GM03348 (cell line): ENCODE results near the gene ACP2.

Experiments
- DNase-seq: peaks from one replicate; pipeline ENCODE4 v3.0.0; 2012; ENCODE audit warnings: low spot score

The ACP2 gene

DNA sequence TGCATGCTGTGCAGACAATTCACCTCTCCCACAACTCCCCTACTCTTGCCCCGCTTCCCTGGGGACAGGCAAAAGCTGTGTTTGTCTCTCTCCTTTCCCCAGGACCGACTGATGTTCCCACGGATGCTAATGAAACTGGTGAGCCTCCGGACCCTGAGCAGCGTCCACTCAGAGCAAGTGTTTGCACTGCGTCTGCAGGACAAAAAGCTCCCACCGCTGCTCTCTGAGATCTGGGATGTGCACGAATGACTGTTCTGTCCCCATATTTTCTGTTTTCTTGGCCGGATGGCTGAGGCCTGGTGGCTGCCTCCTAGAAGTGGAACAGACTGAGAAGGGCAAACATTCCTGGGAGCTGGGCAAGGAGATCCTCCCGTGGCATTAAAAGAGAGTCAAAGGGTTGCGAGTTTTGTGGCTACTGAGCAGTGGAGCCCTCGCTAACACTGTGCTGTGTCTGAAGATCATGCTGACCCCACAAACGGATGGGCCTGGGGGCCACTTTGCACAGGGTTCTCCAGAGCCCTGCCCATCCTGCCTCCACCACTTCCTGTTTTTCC, 19.9 kb upstream of the ACP2 start:
- DNase-seq, result no peak

DNA sequence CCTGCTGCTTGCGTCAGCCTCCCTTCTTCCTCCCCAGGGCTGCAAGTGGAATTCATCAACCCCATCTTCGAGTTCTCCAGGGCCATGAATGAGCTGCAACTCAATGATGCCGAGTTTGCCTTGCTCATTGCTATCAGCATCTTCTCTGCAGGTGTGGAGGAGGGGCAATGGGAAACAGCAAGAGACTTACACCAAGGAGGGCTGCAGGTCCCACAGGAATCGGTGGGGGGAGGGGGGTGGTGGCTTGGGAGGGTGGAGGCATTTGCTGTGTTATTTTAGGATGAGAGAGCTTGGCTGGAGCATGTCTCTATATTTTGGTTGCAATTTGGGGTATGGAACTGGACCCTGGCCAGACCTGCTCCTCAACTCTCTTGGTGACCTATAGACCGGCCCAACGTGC, 19.3 kb upstream of the ACP2 start:
- no peak for DNase-seq

DNA sequence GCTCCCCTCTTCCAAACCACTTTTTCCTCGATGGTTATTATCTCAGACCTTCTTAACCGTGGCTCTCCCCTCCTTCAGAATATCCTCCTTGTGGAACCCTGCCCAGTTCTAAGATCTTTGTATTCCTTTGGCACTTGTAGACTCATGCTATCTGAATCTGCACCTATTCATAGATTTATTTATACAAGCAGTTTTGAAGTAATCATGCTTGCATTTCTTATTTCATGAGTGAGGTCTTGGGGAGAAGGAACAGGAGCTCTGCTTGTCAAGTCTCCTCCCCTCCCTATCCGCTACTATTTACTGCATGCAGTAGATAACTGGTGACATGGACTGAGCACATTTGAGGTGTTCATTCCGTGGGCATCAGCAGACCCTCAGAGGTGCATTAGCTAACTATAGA, 15.9 kb upstream of the ACP2 start:
- DNase-seq, result no peak

DNA sequence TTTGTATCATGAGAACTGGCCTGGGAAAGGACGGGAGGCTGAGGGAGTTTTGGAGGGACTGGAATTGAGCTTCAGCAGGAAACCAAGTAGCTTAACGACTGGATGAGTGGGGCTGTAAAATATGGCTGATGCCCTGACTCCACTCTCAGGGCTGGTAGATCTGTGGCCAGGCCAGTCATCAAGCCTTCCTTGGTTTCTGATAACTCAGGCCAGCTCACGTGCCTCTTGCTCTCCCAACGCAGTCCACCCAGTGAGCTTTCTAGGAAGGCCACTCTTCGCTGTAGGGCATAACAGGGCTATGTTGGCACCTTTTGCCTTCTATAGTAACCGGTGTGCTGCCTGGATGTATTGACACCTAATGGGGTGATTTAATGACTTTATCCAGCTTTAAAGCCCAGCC, 15.5 kb upstream of the ACP2 start:
- no peak for DNase-seq

DNA sequence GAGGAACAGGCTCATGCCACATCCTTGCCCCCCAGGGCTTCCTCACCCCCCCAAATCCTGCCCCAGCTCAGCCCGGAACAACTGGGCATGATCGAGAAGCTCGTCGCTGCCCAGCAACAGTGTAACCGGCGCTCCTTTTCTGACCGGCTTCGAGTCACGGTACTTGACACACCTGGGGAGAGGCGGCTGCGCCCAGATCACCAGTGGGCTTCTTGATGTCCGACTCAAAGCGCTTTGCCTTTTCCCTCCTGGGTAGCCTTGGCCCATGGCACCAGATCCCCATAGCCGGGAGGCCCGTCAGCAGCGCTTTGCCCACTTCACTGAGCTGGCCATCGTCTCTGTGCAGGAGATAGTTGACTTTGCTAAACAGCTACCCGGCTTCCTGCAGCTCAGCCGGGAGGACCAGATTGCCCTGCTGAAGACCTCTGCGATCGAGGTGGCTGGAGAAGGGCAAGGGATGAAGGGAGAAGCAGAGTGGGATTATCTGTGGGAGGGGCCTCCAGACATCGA, 12.7 kb upstream of the ACP2 start:
- no peak for DNase-seq

DNA sequence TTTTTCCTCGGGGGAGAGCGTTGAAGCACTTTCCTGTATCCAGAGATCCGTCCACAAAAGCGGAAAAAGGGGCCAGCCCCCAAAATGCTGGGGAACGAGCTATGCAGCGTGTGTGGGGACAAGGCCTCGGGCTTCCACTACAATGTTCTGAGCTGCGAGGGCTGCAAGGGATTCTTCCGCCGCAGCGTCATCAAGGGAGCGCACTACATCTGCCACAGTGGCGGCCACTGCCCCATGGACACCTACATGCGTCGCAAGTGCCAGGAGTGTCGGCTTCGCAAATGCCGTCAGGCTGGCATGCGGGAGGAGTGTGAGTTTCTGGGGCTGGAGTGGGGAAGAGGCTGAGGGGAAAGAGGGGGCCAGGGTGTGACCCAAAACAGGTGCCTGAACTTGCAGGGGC, 11.8 kb upstream of the ACP2 start:
- DNase-seq, result no peak

DNA sequence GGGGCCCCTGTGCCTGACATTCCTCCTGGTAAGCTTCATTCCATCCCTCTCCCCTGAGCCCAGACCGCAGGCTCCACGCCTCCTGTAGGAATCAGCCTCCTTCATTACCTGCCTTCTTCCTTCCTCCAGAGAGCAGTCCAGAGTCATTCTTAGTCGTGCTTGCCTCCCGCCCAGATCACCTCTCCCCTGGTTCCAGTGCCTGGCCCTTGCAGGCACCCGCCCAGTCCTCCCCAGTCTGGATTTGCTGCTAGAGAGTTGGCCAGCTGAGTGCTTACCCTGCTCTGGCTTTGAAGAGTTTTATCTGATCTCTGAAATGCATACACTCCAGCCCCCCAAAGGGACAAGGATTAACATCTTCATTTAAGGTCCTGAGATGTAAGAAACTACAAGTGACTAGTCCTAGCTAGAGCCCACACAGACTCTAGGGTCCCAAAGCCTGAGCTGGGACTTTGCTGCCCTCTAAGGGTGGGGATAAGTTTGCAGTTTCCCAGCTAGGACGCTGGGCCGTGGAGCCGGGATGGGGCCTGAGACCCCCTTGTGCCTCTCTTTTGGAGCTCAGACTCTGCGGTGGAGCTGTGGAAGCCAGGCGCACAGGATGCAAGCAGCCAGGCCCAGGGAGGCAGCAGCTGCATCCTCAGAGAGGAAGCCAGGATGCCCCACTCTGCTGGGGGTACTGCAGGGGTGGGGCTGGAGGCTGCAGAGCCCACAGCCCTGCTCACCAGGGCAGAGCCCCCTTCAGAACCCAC, 10.8 kb upstream of the ACP2 start:
- DNase-seq, result peak; percentile 63

DNA sequence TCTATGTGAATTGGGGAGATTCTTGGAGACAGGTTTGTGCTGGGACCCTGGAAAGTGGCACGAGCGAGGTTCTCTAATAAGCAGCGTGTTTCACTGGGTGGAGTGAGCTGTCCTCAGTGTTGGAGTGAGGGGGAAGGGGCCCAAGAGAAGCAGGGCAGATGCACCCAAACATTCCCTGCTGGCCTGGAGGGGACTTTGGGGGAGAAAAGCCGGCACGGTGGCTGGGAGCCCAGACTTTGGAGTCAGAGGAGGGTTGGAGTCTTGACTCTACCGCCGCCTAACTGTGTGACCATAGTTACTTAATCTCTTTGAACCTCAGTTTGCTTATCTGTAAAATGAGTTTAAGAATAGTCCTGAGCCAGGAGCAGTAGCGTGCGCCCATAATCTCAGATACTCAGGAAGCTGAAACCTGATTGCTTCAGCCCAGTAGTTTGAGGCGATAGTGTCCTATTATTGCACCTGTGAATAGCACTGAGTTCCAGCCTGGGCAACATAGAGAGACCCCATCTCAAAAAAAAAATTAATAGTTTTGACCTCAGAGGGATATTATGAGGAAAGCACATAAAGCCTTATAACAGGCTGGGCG, 9.8 kb upstream of the ACP2 start:
- no peak for DNase-seq

GRCh38 chr11:47257517-47258316, 9.1 kb upstream of the ACP2 start, which contains the start of gene NR1H3:
TSS of gene NR1H3 (plus strand) at chr11:47257996. CDS start at chr11:47259217, 1,221 bp downstream.
- DNase-seq, result peak; percentile 81

- DNase-seq, result no peak
Measured at GRCh38 chr11:47257177-47257516, 8.5 kb upstream of the ACP2 start.

- DNase-seq, result no peak
Measured at GRCh38 chr11:47256374-47256773, 7.8 kb upstream of the ACP2 start.

GRCh38 chr11:47254386-47254785, 5.8 kb upstream of the ACP2 start:
- DNase-seq, result no peak

DNA sequence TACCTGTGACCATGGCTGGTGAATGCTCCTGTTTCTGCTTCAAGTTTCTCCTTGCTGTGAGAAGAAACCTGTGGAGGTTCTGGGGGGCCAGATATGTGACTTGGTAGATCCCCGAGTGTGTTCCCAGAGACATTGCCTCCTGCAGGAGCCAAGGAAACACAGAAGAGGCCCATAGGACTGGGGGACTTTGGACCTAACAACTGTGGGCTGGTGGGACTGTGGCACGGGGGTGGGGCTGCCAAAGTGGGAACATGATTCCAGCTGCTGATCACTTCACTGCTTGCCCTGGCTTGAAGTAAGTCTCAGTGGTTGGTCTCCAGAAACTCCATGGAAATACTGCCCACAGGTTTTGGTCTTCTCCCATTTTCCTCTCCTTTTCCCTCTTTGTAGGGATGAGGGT, 5.0 kb upstream of the ACP2 start:
- no peak for DNase-seq

DNA sequence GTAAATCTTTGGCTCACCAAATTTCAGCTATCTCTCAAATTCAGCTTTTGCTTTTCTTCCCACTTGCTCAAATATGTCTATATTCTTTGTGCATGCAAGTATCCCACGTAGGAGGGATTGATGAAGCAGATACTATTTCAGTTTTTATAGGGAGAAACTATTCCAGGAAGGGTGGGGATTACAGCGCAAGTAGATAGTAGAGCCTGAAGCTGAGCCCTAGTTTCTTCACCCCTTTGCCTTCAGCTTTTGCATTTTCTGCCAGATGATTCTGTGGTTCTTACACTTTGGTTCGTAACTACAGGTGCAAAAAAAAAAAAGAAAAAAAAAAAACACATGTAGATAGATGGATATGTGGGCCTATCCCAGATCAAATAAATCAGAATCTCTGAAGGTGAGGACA, 3.1 kb upstream of the ACP2 start:
- no peak for DNase-seq

DNA sequence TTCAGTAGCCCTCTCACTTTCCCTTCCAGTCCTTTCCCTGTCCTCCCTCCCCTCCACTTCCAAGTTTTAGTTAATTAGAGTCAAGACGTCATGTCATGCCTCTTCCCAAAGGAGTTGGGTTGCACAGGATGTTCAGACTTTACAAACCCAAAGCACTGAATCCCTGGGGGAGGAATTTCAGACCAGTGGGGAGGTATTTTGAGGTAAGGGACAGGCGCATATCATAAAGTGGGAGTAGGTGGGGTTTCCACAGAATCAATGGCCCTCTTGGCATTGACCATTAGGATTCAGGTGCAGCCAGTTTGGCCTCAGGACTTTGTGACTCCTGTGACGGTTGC, 733 bp upstream of the ACP2 start:
- no peak for DNase-seq

DNA sequence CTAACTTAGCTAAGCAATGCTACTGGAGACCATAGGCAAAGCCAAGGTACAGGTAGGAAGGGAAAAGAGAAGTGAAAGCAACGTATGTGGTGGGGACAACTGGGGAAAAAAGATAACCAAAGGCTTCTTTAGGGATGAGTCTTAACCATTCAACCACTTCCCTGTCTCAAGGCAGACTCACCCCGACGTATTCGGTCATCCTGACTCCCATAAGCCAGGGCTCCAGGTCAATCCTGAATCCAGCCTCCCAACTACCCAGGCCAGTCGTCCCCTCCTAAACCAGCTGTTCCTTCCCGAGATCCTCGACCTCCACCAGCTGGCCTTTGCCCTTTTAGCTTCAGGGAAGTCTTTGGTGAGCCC, 330 bp downstream of the ACP2 start:
- peak; percentile 43 for DNase-seq

DNA sequence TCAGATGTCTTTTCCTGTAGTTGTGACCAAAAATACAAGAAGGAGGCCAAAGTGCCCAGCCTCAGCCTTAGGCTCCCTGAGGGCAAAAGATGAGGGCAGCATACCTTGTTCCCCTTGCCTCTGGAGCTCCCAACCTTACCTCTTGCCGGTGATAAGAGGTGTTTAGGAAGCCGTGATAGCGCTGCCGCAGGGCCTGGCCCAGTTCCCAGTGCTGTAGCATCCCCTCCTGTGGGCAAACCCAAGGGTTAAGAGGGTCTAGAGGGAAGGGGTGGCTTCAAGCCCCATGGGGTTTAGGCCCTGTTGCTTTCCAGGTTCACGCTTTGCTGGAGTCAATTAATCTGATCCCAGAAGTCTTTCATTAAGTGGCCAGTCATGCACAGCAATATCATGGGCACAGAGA, 1.1 kb downstream of the ACP2 start:
- DNase-seq, result no peak

- DNase-seq, result no peak
Measured at GRCh38 chr11:47245611-47246357, 2.8 kb downstream of the ACP2 start.

DNA sequence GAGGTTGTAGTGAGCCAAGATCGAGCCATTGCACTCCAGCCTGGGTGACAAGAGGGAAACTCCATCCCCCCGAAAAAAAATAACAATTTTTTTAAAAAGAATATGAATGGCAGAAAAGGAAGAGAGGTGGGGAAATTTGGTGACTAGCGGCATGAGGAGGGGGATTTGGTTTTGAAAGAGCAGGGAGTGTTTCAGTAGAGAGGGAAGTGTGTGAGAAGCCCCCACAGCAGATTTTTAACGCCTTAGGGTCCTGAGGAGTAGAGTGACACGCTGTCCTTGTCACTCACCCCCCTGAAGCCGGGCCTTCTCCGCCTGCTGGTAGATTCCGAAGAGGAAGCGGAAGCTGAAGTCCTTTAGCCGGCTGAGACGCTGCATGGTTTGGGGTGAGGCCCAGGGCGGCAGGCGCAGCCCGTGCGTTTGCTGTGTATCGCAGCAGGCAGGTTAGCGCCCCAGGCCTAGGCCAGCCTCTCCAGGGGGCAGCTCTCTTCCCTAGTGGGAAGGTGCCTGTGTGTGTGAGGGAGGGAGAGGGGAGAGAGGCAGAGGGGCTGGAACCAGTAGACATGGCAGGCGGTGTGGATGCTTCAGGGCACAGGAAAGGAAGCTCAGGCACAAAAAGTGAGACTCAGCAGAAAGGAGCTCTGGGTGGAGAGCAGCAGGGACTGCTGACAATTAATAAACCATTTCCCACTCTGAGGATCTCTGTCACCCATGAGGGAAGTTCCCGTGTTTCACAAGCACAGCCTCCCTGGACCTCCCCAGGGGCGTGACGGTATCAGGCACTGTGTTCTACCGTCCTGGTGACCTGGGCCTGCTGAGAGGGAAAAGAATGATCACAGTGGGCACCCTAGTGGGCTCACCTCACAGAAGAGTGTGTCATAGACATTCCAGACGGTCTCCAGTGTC, 3.9 kb downstream of the ACP2 start:
- no peak for DNase-seq

DNA sequence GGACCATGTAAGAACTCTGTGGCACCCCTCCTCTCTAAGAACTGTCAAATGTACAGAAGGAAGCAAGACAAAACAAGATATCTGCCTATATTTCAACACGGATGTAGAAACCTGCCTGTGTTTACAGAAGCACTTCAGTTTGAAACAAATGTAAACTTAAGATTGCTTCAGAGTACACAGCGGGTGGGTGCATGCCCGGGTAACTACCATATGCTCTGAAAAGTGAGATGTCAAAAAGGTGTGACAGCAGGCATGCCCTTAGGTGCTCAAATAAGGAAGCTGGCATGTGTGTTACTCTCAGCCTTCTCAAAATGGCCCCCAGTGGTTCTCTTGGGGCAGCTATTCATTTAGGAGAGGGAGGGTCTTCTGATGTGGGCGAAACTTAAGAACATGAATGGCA, 5.2 kb downstream of the ACP2 start:
- DNase-seq, result no peak

DNA sequence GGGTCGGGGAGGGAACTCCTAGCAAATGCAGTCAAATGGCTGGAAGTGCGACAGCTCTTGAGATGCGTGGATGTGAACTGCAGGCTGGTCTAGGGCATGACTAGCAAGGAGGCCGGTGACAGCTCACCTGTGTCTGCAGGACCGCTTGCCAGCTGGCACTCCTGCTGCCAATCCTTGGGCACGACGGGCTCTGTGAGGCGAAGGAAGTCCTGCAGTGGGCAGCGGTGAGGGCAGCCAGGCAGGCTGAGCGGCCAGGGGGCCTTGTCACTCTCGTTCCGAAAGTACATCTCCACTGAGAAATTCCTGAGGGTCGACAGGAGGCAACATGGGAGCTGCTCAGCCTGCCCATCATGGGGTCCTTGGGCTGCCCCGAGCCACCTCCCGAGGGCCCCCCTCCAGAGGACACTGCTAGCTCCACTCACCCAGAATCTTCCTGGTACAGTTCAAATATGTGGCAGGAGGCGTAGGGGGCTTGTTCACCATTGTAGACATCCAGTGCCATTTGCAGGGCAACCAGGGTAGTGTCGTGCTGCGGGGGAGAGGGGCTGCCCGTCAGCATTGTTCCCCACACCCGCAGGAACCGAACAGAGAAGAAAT, 5.9 kb downstream of the ACP2 start:
- DNase-seq, result no peak
